Thyroid gland (tissue), 4 donors: ENCODE results near the gene KRTAP12-2.

Experiments used
- CTCF ChIP-seq, 6 experiments: fragments of 200-600 bp in 3 of 6; fragments of 450-650 bp in 3 of 6; sonication (generic) in 3 of 6; IDR thresholded peaks; one replicate each; pipeline ENCODE4 v1.5.1; 2016 to 2019; ENCODE audit warnings: antibody characterized with exemption in 6 of 6, mild to moderate bottlenecking in 2 of 6, inconsistent platforms in 1 of 6, moderate library complexity in 1 of 6
- POLR2A ChIP-seq, 2 donors: fragments of 450-650 bp; IDR thresholded peaks; one replicate each; pipeline ENCODE4 v1.6.1; 2017; ENCODE audit warnings: antibody characterized with exemption in 2 of 2, mild to moderate bottlenecking in 2 of 2, moderate library complexity in 1 of 2

- TF ChIP-seq CTCF (IDR thresholded peaks at IDR 0.05) = no peak
- no peak for TF ChIP-seq POLR2A (IDR thresholded peaks at IDR 0.05)
These were observed 46.8 kb downstream of the KRTAP12-2 start for GRCh38 chr21:44619886-44620285.
